Lower leg skin (tissue), 3 donors: ENCODE results near the gene CDH23.

Experiments used
- CTCF ChIP-seq, 3 donors: fragments of 450-650 bp; IDR thresholded peaks; one replicate each; pipeline ENCODE4 v1.5.1; 2016; ENCODE audit warnings: antibody characterized with exemption in 3 of 3, mild to moderate bottlenecking in 3 of 3, moderate library complexity in 2 of 3
- POLR2A ChIP-seq, 2 donors: fragments of 450-650 bp; IDR thresholded peaks; one replicate each; pipeline ENCODE4 v1.6.1; 2016 to 2017; ENCODE audit warnings: antibody characterized with exemption in 2 of 2, mild to moderate bottlenecking in 1 of 2, moderate library complexity in 1 of 2

GRCh38 chr10:71432956-71433767 lies 36.4 kb downstream of the CDH23 start:
- no peak for TF ChIP-seq CTCF (IDR thresholded peaks at IDR 0.05)
- no peak for TF ChIP-seq POLR2A (IDR thresholded peaks at IDR 0.05)
